Iris pigment epithelial cell (primary cell): ENCODE measurements around the gene SH3BP5.
A peak's percentile ranks its signal among the peaks of the same experiment; 100 is the strongest.

Source experiments
- DNase-seq: peaks from one replicate; pipeline ENCODE4 v3.0.0-alpha.2; 2011; ENCODE audit warnings: low read depth

Gene SH3BP5

DNA sequence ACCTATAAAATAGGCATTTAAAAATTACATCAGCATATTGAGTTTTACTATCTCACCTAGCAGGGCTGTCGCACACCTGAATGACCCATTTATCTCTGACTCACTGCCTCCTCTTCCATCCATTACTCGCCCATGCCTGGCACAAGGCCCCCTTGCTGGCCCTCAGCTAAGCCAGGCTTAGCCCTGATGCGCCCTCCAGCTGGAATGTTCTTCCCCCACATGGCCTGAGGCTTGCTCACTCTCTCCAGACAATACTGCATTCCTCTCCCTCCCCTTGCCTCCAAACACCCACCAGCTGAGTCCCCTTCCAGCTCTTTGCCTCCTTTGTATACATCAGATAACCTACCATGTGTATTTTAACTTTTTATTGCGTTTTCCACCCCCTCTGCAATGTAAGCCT, 7.2 kb downstream of the SH3BP5 start:
- DNase-seq, result peak; percentile 89

DNA sequence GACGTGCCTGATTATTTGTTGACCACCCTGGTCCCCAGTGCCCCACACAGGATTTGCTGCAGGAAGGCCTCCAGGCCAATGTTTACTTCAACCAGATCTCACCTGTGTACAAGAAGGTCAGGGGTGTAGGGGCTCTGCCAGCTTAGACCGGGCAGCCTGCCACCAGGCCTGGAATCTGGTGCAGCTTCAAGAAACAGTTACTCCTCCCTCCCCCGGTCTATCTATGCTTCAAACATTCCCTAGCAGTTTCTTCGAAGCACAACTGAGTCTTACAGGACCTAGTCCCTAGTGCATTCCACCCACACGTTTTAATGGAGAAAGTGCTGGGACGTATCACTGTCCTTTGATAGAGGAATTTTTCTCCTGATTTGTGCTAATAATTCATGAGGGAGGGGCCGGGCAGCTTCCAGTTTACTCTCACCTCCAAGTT, 8.0 kb downstream of the SH3BP5 start:
- peak; percentile 12 for DNase-seq

DNA sequence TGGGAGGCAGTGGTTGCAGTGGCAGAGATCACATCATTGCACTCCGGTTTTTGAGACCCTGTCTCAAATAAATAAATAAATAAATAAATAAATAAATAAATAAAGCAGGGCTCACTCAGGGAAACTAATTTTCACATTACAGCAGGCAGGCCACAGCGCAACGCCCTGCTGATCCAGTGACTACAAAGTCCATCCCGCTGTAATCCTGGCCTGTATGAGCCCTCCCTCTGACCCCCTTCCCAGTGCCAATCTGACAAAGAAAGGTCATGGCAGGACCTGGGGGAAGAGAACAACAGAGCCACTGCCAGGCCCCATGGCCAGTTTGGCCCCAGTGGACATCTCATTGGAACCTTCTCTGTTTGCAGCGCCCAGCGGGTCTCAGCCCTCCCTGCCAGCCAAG, 9.3 kb downstream of the SH3BP5 start:
- DNase-seq, result no peak

DNA sequence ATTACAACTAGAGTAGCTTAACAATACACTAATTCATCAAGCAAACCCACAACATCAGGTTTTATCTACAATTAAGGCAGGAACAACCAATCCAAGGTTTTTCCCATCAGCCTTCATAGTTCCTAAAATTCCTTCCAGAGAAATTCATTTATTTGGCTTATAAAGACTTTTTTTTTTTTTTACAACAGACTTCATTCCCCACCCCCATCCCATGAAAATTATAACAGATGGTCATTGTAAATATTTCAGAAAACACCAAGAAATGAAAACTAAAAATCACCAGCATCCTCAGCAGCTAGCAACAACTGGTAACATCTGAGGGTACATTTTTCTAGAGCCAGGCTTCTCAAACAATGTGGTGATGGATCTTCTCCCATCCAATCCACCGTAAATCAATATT, 11.0 kb downstream of the SH3BP5 start:
- no peak for DNase-seq

DNA sequence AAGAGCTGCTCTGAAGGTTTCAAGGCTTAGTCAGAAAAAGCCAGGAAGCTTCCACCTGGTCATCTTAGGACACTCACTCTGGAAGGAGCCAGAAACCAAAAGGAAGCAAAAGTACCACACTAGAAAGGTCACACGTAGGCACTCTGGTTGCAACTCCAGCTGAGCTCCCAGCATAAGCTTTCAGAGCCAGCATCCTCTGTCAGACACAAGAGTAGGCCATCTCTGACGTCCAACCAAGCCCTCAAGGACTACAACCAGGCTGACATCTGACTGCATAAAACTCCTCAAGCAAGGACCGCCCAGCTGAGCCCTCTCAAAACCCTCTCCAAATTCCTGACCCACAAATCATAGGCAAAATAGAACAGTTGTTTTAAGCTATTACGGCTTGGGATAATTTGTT, 12.8 kb downstream of the SH3BP5 start:
- peak; percentile 56 for DNase-seq

DNA sequence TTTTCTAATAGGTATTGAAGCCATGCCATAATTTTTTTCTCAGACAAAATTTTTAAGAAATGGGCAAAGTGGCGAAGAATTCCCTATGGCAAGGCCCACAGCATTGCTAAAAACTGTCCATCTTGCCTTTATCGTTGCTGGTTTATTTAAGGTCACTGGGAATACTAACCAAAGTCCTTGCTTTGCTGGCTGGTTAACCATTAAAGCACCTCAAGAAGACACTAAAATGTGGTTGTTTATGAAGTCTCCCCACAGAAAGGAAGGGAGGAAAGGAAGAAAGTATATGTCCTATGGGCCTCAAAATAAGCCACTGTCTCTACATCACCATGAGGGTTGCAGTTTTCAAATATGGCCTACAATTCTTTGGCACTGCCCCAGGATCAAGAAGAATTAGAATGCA, 13.2 kb downstream of the SH3BP5 start:
- no peak for DNase-seq

DNA sequence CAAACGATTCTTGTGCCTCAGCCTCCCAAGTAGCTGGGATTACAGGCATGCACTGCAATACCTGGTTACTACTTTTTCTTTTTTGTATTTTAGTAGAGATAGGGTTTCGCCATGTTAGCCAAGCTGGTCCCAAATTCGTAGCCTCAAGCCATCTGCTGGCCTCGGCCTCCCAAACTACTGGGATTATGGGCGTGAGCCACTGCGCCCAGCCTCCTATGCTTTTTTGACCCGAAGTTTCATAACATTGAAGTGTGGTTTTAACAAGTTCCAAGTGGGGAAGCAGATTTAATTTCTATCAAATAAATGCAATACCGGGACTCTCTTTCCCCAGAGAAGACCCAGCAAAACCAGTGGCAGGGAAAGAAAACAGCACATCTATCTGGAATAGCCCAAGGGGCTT, 13.7 kb downstream of the SH3BP5 start:
- DNase-seq, result no peak

DNA sequence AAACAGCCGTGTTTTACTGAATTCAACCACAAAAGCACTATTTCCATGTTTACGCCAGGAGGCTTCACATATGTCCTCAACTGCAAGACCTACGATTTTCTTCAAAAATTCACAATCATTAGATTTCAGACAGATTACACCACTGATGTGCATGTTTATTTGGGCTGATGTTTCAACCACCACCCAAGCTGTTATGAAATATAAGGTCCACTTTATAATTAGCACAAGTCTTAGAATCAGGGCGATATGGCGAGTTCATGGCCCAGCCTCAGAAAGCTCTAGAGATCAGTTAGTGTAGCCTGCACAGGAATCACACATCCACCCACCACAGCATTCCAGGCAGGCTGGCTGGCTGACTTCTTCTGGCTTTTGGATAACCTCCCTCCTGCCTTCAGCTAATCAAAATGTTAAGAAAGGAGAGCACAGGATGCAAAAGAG, 15.4 kb downstream of the SH3BP5 start:
- peak; percentile 58 for DNase-seq

DNA sequence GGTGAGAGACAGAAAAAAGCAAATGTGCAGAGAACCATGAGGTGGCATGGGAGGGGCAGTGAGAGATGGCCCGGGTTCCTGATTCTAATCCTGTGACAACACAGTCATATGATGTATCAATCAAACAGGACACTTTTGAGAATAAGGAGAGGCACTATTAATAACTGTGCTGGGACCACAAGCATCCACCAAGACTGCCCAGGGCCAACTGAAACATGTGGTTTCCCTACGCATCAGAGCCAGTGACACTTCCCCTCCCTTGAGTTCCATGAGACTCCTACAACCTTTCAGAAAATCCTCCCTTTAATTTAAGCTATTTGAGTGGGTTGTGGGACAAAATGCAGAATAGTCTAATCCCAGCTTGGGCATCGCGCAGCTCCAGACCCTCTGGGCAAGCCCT, 17.4 kb downstream of the SH3BP5 start:
- no peak for DNase-seq

DNA sequence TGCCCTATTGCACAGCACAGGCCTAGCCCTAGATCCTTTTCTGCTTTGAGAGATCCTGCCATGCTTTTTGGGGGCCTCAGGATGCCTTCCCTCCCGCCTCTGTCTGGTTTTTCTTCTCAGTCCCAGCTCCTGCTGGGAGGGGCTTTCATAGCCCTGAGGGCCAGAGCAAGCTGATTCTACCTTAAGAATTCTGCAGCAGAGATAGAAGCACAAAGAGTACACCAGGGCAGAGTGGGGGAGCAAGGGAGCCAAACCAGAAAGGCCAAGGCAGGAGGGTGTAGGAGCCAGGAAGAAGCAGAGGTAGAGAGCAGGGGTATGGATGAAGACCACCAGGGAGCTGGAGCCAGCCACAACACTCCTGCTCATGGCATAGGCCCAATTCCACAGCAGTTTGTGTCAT, 18.1 kb downstream of the SH3BP5 start:
- DNase-seq, result no peak

DNA sequence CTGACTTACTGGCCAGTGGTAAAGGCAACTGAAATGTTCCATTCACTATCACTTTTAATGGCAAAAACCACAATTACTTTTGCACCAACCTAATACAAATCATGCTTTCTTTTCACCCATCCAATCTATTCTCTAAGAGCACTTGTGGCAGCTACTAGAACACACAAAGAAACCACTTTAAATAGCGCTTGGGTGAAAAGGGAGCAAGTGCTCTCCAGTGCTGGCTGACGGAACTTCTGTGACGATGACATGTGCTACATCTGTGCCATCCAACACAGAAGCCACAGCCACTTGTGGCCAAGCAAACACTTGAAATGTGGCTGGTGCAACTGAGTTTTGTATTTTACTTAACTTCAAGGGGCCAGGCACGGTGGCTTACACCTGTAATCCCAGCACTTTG, 18.9 kb downstream of the SH3BP5 start:
- DNase-seq, result no peak

DNA sequence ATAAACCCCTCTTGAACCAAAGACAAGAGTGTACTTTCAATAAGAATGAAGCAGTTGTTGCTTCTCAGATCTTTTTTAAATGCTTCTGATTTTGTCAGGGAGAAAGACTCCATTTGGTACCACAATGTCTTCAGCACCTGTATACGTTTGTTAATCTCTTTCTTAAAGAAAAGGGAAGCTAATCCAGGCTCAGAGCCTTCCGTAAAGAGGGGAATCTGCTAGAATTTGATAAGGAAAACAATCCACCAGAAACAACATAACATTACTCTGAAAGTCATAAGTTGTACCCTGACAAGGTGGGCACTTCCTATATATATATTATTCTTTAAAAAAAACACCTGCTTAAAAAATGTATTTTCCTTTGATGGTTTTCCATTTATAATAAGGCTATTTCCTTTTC, 19.8 kb downstream of the SH3BP5 start:
- no peak for DNase-seq

DNA sequence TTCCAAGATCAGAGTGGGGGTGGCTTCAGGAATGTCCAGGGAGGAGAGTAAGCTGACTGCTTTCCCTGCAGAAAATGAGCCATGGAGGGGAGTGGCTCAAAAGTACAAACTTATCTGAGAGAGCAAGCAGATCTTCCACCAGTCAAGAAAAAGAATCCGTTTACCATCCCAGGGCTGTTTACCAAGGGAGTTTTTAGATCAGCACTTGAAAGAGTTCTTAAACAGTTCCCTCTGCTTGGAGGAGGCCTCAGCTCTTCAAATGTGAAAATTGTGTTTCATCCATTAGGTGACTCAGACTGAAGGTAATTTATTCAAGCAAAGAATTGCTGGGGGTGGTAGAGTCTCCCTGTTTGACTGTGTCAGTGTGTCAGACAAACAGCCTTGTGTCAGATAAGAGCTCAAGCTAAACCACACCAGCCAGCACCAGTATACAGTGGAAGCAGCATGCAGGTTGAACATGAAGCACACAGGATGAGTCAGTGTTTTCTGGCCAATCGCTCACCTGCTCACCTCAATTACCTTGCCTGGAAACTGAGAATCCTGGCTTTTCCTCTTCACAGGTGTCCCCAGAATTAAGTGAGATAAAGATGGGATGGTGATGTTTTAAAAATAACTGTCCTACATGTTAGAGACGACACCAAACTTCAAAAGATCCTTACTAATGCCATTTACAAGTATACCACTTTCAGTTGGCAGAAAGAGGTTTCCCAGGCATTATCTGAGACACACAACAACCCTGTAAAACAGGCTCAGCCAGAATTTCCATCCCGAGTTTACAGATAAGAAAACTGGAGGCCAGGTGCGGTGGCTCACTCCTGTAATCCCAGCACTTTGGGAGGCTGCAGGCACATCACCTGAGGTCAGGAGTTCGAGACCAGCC, 21.7 kb downstream of the SH3BP5 start:
- DNase-seq, result peak; percentile 64

DNA sequence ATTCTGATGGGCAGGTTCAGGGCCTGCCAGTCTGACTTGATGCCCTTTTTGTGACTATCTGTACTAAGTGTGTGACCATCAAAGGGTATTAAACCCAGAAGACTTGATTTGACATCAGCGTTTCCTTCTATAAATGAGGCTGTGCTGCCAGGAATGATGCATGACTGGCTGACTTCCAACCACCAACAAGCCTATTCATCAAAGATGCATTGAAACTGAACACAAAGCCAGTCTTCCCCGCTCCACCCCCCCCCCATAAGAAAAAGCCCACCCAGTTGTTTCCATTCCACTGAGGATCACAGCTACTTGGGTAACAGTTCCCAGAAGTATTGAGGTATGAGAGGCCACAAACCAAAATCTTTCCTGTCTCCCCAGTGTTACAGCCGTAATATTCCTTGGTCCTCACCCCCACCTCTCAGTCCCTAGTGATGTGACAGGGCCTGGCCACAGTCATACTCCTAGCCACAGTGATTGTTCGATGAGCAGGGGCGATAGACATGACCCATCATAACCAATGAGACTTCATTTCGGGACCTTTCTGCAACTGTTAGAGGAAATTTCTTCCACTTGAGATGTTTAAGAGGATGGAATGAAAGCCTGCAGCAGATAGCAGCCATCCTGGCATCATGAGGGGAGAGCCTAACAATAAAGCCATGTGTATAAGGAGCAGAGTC, 22.6 kb downstream of the SH3BP5 start:
- DNase-seq, result peak; percentile 51

DNA sequence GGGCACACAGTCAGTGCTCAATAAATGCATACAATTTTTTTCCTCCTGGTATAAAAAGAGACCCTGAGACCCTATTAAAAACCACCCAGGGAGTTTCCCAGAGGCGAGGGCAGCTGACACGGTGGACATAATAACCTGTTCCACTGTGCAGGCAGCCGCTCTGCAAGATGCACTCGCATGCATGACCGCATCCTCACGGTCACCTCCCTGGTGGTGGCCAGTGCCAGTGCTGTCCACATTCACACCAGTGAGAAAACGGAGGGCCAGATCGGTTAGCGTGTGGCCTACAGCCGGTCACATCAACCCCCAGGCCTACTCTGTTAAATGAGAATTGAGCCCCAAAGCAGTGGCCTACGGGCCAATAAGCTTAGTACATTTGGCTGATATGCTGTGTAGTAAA, 24.8 kb downstream of the SH3BP5 start:
- DNase-seq, result no peak

DNA sequence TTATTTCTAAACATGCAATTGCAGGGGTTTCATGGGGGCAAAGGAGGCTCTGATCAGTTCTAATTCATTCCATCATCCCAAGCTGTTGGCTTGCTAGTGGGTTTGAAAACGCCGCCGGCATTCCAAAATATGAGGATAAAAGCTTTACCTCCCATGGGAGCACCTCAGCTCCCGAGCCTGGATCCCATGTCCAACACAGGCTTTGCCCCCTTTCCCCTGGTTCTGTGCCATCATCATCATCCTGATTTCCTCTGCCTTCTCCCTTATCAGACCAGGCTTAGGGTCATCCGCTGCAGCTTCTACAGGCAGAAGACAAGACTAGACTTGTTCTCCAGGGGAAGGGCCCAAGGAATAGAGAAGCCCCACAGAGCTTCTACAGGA, 25.4 kb downstream of the SH3BP5 start:
- no peak for DNase-seq

DNA sequence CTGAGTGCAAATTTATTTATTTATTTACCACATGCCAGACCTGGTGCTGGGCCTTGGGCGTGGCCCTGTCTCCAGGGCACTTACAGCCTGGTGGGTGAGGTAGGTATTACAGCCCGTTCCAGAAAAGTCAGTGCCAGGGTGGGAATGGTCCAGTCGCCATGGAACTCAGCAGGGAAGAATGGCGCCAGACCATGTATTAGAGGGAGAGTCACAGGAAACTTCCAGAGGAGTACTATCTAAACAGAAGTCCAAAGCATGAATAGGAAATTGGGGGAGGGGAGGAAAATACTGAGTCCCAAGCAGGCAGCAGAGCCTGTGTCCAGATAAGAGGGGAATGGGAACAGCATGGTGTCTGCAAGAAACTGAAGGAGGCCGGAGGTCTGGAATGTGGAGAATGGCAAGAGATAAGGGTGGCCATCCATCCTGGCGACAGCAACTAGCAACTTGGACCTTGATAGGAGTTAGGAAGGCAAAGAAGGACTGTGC, 27.0 kb downstream of the SH3BP5 start:
- DNase-seq, result no peak

DNA sequence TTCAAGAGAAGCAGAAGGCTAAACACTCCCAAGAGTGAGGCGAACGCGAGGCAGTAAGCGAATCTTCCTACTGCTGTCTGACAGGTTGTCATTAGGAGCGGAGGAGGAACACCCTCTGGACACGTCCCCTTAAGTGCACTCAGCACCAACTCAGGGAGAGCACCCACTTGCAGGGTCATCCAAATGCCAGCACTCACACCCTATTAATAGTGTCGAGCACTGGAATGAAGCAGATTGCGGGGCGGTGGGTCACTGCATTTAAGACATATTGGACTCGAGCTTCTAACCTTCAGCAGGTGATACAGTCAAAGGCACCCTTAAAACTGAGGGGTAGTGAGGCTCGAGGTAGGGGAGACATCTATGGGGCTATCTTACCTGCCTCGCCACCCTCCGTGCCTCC, 28.7 kb downstream of the SH3BP5 start:
- no peak for DNase-seq

DNA sequence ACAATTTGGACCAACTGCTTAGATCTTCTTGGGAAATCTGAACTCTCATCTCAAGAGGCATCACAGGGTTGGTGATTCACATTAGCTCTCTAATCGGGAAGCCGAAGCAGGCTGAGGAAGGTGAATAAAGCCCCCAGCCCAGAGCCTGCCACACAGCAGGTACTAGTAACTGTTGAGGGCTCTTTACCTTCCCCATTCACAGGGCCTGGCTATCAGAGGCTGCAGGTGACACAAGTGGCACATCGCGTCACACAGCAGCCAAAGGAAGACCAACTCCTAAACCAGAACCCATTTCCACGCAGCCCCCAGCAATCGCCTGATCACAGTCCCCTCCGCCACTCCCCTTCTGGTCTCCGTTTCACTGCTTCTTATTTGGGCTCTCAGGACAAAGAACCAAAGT, 29.2 kb downstream of the SH3BP5 start:
- no peak for DNase-seq

DNA sequence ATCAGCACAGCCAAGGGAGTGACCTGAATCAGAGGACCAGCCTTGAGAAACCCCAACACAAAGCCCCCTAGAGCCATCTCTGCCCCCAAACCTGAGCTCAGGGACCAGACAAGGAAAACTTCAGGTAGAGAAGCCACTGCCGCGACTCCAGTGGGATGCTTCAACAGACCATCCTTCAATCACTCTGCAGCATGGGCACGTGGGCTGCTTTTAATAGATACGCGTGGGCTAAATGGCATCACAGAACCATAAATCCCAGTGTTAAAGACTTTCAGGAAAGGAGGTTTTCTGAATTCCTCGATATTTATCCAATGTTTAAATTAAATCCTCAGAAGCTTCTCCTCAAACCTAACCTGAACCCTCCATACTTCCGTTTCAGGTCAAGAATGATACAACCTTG, 30.6 kb downstream of the SH3BP5 start:
- DNase-seq, result no peak

DNA sequence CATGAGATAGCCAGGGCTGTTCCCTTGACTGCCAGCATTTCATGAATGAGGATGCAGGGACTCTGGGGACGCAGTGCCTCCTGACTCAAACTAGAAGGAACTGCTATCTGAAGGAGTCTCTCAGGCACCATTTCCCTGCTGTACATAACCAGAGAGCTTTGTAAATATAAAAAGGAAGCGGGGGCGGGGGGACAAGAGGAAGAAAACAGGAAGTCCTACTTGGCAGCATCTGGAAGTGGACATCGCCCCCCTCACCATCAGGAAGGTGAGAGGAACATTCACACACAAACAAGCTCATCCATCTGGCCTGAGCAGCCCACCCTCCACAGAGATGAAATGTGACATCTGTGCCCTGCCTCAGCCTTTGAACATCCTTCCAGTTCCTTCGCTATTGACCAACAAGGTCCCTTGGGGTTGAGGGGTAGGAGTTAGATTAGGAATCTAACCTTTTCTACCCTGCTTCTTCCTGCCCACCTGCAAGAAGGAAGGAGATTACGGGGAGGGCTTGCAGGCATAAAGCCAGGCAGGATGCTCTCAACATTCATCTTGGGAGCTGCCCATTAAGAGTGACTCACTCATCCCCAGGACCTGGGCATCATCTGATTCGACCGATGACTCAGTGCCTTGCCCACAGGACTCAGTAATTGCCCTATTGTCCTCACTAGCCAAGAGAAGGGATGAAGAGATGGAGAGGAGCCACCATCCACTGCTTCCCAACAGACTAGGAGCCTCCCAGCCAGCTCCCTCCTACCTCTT, 31.9 kb downstream of the SH3BP5 start:
- DNase-seq, result peak; percentile 64

DNA sequence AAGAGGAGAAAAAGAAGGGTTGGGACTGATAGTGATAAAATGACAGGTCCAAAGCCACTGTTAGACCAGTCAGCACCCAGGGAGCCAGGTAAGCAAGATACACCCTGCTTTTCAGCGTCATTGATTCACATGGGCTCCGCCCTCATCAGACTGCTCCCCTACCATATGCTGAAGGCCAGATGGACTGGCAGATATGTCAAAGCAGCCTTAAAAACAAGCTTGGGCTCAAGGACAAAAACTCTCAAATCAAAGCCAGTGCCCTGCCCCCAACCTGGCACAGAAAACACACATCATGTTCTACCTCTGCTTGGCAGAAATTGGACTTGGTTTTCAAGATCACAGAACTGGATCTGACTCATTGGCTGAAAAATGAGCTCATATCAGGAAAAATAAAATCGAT, 33.4 kb downstream of the SH3BP5 start:
- no peak for DNase-seq

DNA sequence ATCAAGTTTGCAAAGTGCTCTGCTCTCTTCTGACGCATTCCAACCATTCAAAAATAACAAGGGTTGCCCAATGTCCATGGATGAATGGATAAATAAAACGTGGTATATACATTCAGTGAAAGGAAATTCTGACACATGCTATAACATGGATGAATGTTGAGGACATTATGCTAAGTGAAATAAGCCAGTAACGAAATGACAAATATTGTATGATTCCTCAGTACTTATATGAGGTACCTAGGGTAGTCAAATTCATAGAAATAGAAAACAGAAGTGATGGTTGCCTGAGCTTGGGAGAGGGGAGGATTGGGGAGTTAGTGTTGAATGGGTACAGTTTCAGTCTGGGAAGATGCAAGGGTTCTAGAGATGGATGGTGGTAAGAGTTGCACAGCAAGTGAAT, 33.9 kb downstream of the SH3BP5 start:
- DNase-seq, result no peak
